ENCODE measurements around the gene GALR1.

- TF ChIP-seq YY1 (IDR thresholded peaks at IDR 0.05; ENCODE audit: low read depth) (no peak), RAD21 (IDR thresholded peaks at IDR 0.05; ENCODE audit: low read depth) (peak; percentile 25; the same call in 1 of the 2 replicates)
Measured at GRCh38 chr18:77207540-77207939, 42.1 kb upstream of the GALR1 start.

All from Ishikawa (cell line).